ENCODE results near the gene HLCS. TPM values are rescaled to one million over a fixed set of nuclear protein-coding genes. Genes with fewer than 3 reads are reported as not detected.
A peak's percentile ranks its signal among the peaks of the same experiment; 100 is the strongest.

The HLCS gene
- total RNA-seq, 2 donors from 2014 or later: 40.9 to 41.8 TPM

GRCh38 chr21:36785615-36786014 is 180.9 kb downstream of the HLCS start:
- H3K27ac ChIP-seq: peak overlapping the region in 1 of 2 donors; percentile 26
- no peak for TF ChIP-seq CTCF (IDR thresholded peaks at IDR 0.05)
- no peak for TF ChIP-seq POLR2AphosphoS5 (IDR thresholded peaks at IDR 0.05)
- TF ChIP-seq POLR2A (IDR thresholded peaks at IDR 0.05): no peak
- no peak for DNase-seq (ENCODE audit: low spot score)
- intact Hi-C loops (cut with DNase I): no loop called here
- peaks cover 22% of the 10 kb centered on the region for H3K4me1 ChIP-seq (replicated peaks)
- H3K9me3 ChIP-seq: no peaks in the 10 kb centered on the region
- WGBS: 83% methylated on average over 2 of the region's 2 CpGs
- no peaks in the 10 kb centered on the region for H3K36me3 ChIP-seq
- no peak overlapping the region for H3K4me3 ChIP-seq
- H3K27me3 ChIP-seq (replicated peaks; ENCODE audit: insufficient read depth): no peaks in the 10 kb centered on the region

DNA sequence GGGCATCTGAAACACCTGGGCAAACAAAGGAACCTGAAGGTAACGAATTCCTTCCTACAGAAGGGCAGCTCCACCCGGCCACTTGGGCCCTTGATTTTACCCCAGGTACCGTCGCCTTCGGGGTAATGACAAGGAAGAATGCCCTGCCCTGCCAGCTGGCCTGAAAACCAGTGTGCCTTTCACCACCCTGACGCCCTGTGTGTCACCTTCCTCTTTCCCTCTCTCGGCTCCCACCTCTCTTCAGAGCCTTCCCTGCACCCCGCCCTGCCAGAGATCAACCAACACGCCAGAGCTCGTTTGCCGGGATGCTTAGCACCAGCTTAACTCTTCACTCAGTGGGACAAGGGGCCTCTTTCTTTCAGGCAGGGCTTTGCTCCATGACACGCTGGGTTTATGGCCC is 181.5 kb downstream of the HLCS start:
- intact Hi-C loops (cut with DNase I): no loop called here
- Histone ChIP-seq H3K27me3 (replicated peaks; ENCODE audit: insufficient read depth) (no peaks in the 10 kb centered on the region), H3K4me1 (replicated peaks) (peaks cover 22% of the 10 kb centered on the region), H3K27ac (peak overlapping the region in 1 of 2 donors; percentile 26), H3K9me3 (no peaks in the 10 kb centered on the region), H3K4me3 (no peak overlapping the region), H3K36me3 (no peaks in the 10 kb centered on the region)
- 76% methylated on average over 12 of the region's 12 CpGs for WGBS
- DNase-seq (ENCODE audit: low spot score): peak; percentile 32
- TF ChIP-seq POLR2AphosphoS5 (IDR thresholded peaks at IDR 0.05) (no peak), POLR2A (IDR thresholded peaks at IDR 0.05) (no peak), CTCF (IDR thresholded peaks at IDR 0.05) (no peak)

GRCh38 chr21:36783612-36784374 is 182.7 kb downstream of the HLCS start:
- TF ChIP-seq POLR2AphosphoS5 (IDR thresholded peaks at IDR 0.05) (peak; percentile 31), POLR2A (IDR thresholded peaks at IDR 0.05) (no peak)
- Histone ChIP-seq H3K27me3 (replicated peaks; ENCODE audit: insufficient read depth) (no peaks in the 10 kb centered on the region), H3K9me3 (no peaks in the 10 kb centered on the region), H3K4me1 (replicated peaks) (peaks cover 17% of the 10 kb centered on the region), H3K27ac (peak overlapping the region; percentile 13 to 26), H3K4me3 (no peak overlapping the region), H3K36me3 (no peaks in the 10 kb centered on the region)
- WGBS: 85% methylated on average over 8 of the region's 8 CpGs
- DNase-seq (ENCODE audit: low spot score): no peak
- intact Hi-C loops (cut with DNase I): no loop called here

- no peaks in the 10 kb centered on the region for H3K4me1 ChIP-seq (replicated peaks)
- H3K27ac ChIP-seq: no peak overlapping the region
- no peaks in the 10 kb centered on the region for H3K9me3 ChIP-seq
- no peak overlapping the region for H3K4me3 ChIP-seq
- TF ChIP-seq POLR2AphosphoS5 (IDR thresholded peaks at IDR 0.05) (no peak), POLR2A (IDR thresholded peaks at IDR 0.05) (no peak), CTCF (IDR thresholded peaks at IDR 0.05) (no peak)
- no peaks in the 10 kb centered on the region for H3K36me3 ChIP-seq
- intact Hi-C loops (cut with DNase I): no loop called here
- no peaks in the 10 kb centered on the region for H3K27me3 ChIP-seq (replicated peaks; ENCODE audit: insufficient read depth)
- 79% methylated on average over 6 of the region's 6 CpGs for WGBS
- DNase-seq (ENCODE audit: low spot score): no peak
Measured at GRCh38 chr21:36780861-36781260, 185.6 kb downstream of the HLCS start.

- 50% methylated on average over 10 of the region's 10 CpGs for WGBS
- TF ChIP-seq POLR2A (IDR thresholded peaks at IDR 0.05): no peak
- TF ChIP-seq POLR2AphosphoS5 (IDR thresholded peaks at IDR 0.05): no peak
- no peak for TF ChIP-seq CTCF (IDR thresholded peaks at IDR 0.05)
- Histone ChIP-seq H3K4me1 (replicated peaks) (peaks cover 6% of the 10 kb centered on the region), H3K27ac (no peak overlapping the region), H3K4me3 (no peak overlapping the region), H3K36me3 (no peaks in the 10 kb centered on the region), H3K9me3 (no peaks in the 10 kb centered on the region), H3K27me3 (replicated peaks; ENCODE audit: insufficient read depth) (no peaks in the 10 kb centered on the region)
- intact Hi-C loops (cut with DNase I): no loop called here
- no peak for DNase-seq (ENCODE audit: low spot score)
Measured at GRCh38 chr21:36776981-36777617, 189.4 kb downstream of the HLCS start.

Measured in prostate gland (tissue), 2 donors.